Pancreas (tissue), 10 donors: ENCODE measurements around the gene LCN9. TPM values are rescaled to one million over a fixed set of nuclear protein-coding genes. Genes with fewer than 3 reads are reported as not detected.
"Not testable (repeated sequence)": the region's sequence is repeated elsewhere in the genome, so short reads cannot be mapped to it uniquely, and the experiment has no call there.

Source experiments
- ATAC-seq, 4 donors: fragments of 200-7000 bp; cut with Tn5 transposase; one replicate each; pipeline versions ENCODE4 v1.8.0 to v1.9.1; 2020; ENCODE audit warnings: mild to moderate bottlenecking in 4 of 4, moderate library complexity in 4 of 4
- DNase-seq, 6 donors: peaks; one replicate each; pipeline ENCODE4 v3.0.0-alpha.2; 2020
- FAIRE-seq: peaks from 2 replicates; lab custom pipeline; 2012; peaks lifted over from hg19 to GRCh38; lab: Jason Lieb, UNC
- H3K27ac ChIP-seq, 4 donors: fragments of 200-600 bp; sonication (generic); 1 replicate in 3 of 4; 2 replicates in 1 of 4; pipeline versions ENCODE4 v1.5.0 to v1.8.0; 2020
- H3K27me3 ChIP-seq, 4 donors: fragments of 200-600 bp; one replicate each; pipeline ENCODE4 v1.8.0; 2021
- H3K36me3 ChIP-seq, 3 donors: fragments of 200-600 bp; sonication (generic) in 1 of 3; one replicate each; pipeline versions ENCODE4 v1.5.0 to v1.8.0; 2020 to 2021
- H3K4me1 ChIP-seq, 3 donors: fragments of 200-600 bp; one replicate each; pipeline ENCODE4 v1.8.0; 2021
- H3K4me3 ChIP-seq, 4 donors: fragments of 200-600 bp; sonication (generic) in 2 of 4; one replicate each; pipeline versions ENCODE4 v1.5.0 to v1.8.0; 2020 to 2021
- H3K9me3 ChIP-seq, 4 donors: fragments of 200-600 bp; one replicate each; pipeline ENCODE4 v1.8.0; 2021
- WGBS, 2 donors: extraction: QIAGEN DNeasy Blood & Tissue Kit; methylation state at CpG; one replicate each; pipeline ENCODE4 v1.1.7; 2013; 5-methylcytosine and 5-hydroxymethylcytosine counted together
- intact Hi-C, 3 donors: fragments of 100-400 bp; cut with DNase I; formaldehyde crosslinking; loops; one replicate each; pipeline versions ENCODE4 v1.11.1 to v1.14.2; 2022
- polyA plus RNA-seq, 2 donors: library from polyadenylated mRNA; stranded (reverse); fragments of 200-250 nt; gene quantifications; one replicate each; pipeline ENCODE4 v1.2.3, GENCODE V29; 2013
- total RNA-seq, 6 donors: library from RNA; stranded (reverse); fragmentation: NEBNext Ultra II Directional in 4 of 6; extraction: Animal tissue kit (Norgen Biotek cat#: 25700) in 4 of 6; gene quantifications; one replicate each; pipeline versions ENCODE4 v1.2.1 to v1.2.4, GENCODE V29; 2021 to 2023
- TF ChIP-seq, protein P1 (sequence below), 4 donors: fragments of 200-600 bp; sonication (generic) in 3 of 4; IDR thresholded peaks; one replicate each; pipeline versions ENCODE4 v1.5.0 to v1.8.0; 2021; ENCODE audit warnings: antibody characterized with exemption in 4 of 4
- donor health status: healthy with polysubstance abuse.
- donor health status: DM: no; HTN: no; CAD: no; lungs with moderate emphysema.
- donor health status: DM: no; HTN: no; CAD: no.
- donor health status: control.
- donor health status: control.
- donor health status: Bipolar disorder and iron deficiency.
- donor health status: DM: yes; HTN: yes; CAD: no.
- donor health status: DM: no; HTN: no; CAD: no.
- donor health status: DM: no; HTN: no; CAD: no.
- donor health status: DM: yes; HTN: yes; CAD: no.

The LCN9 gene
- total and polyA plus RNA-seq, 8 donors, result not detected

DNA sequence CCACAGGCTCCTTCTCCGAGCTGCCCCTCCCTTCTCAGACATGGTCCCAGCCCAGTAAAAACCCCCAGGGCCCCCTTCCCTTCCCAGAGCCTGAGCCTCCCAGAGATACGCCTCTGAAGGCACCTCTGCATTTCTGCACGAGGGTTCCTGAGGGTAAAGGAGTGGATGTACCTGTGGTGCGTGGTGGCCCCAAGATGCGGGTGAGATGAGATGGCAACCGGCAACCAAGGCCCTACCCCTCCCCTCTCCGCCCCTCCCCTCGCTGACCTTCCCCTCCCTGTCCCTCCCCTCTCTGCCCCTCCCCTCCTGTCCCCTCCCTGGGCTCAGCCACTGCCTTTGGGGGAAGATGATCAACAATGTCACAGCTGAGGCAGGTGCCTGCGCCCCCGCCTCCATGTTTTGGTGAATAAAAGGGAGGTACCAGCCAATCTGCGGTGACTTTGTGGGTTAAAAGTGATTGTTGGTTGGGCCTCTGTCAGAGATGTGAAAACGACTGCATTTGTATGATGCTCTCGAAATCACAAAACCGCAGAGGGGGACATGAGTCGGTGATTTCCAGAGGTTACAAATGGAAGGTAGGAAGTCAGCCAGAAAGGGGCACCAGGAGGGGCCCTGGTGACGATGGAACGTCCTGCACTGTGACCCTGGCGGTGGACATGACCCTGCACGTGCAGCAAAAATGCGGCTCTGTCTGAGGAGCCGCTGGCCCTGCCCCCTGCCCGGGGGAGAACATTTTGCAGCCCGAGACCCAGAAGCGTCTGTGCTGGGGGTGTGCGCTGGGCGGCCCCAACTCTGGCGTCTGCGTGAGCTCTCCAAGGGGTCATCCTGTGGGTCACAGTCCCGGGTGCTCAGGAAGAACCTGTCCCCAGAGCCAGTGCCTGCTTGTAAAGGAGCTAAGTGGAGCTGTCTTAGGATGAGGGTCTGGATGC lies 3.7 kb downstream of the LCN9 start:
- Histone ChIP-seq H3K4me3 (no peak overlapping the region), H3K27ac (no peak overlapping the region), H3K4me1 (no peaks in the 10 kb centered on the region), H3K36me3 (no peaks in the 10 kb centered on the region), H3K27me3 (no peaks in the 10 kb centered on the region), H3K9me3 (no peaks in the 10 kb centered on the region)
- intact Hi-C loops, result no loop called here
- TF ChIP-seq, protein P1, sequence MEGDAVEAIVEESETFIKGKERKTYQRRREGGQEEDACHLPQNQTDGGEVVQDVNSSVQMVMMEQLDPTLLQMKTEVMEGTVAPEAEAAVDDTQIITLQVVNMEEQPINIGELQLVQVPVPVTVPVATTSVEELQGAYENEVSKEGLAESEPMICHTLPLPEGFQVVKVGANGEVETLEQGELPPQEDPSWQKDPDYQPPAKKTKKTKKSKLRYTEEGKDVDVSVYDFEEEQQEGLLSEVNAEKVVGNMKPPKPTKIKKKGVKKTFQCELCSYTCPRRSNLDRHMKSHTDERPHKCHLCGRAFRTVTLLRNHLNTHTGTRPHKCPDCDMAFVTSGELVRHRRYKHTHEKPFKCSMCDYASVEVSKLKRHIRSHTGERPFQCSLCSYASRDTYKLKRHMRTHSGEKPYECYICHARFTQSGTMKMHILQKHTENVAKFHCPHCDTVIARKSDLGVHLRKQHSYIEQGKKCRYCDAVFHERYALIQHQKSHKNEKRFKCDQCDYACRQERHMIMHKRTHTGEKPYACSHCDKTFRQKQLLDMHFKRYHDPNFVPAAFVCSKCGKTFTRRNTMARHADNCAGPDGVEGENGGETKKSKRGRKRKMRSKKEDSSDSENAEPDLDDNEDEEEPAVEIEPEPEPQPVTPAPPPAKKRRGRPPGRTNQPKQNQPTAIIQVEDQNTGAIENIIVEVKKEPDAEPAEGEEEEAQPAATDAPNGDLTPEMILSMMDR (IDR thresholded peaks at IDR 0.05), result no peak
- WGBS, 2 donors, result 43 to 49% methylated on average over 26 to 29 of the region's 29 CpGs
- DNase-seq (peak in 2 of 6 donors; percentile 35 to 46), ATAC-seq (no peak), FAIRE-seq (no peak)

DNA sequence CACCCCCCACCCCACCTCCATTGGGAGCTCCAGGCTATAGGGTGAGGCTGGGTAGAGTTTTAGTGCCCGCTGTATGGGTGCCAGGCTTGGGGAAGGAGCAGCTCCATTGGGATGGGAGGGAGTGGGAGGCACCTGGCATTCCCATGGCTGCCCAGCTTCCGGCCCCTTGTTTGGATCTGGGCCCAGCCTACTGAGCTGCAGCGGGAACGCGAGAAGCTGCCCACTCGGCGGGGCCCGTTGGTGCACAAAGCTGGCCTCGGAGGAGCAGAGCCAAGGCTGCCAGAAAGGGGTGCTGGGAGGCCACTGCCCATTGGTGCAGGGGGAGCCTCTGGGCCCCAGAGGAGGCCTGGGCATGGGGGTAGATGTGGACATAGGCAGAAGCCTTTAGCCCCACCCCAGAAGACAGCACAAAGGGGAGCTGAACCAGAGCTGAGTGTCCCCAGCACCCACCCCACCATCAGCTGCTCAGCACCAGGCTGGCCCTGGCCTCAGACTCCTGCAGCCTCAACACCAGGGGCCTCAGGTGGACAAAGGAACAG lies 4.4 kb downstream of the LCN9 start:
- TF ChIP-seq, protein P1 (IDR thresholded peaks at IDR 0.05), result no peak
- no peak for FAIRE-seq
- intact Hi-C loops, result no loop called here
- H3K27me3 ChIP-seq, result no peaks in the 10 kb centered on the region
- no peak overlapping the region for H3K27ac ChIP-seq
- 63 to 68% methylated on average over 9 of the region's 9 CpGs for WGBS, 2 donors
- no peak for ATAC-seq
- no peak overlapping the region for H3K4me3 ChIP-seq
- DNase-seq, result peak in 2 of 6 donors; percentile 35 to 38
- H3K36me3 ChIP-seq, result no peaks in the 10 kb centered on the region
- H3K9me3 ChIP-seq, result no peaks in the 10 kb centered on the region
- H3K4me1 ChIP-seq, result no peaks in the 10 kb centered on the region

DNA sequence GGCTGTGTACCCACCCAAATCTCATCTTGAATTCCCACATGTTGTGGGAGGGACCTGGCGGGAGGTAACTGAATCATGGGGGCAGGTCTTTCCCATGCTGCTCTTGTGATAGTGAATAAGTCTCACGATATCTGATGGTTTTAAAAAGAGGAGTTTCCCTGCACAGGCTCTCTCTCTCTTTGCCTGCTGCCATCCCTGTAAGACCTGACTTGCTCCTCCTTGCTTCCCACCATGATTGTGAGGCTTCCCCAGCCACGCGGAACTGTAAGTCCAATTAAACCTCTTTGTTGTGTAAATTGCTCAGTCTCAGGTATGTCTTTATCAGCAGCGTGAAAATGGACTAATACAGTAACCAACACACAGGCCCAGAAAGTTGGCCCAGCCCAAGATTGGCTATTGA lies 5.9 kb downstream of the LCN9 start:
- intact Hi-C loops, H3K27me3 ChIP-seq, H3K27ac ChIP-seq, H3K36me3 ChIP-seq, H3K9me3 ChIP-seq, DNase-seq, FAIRE-seq, H3K4me1 ChIP-seq, H3K4me3 ChIP-seq, ATAC-seq: not testable (repeated sequence)
- 79 to 88% methylated on average over 5 of the region's 5 CpGs for WGBS, 2 donors

DNA sequence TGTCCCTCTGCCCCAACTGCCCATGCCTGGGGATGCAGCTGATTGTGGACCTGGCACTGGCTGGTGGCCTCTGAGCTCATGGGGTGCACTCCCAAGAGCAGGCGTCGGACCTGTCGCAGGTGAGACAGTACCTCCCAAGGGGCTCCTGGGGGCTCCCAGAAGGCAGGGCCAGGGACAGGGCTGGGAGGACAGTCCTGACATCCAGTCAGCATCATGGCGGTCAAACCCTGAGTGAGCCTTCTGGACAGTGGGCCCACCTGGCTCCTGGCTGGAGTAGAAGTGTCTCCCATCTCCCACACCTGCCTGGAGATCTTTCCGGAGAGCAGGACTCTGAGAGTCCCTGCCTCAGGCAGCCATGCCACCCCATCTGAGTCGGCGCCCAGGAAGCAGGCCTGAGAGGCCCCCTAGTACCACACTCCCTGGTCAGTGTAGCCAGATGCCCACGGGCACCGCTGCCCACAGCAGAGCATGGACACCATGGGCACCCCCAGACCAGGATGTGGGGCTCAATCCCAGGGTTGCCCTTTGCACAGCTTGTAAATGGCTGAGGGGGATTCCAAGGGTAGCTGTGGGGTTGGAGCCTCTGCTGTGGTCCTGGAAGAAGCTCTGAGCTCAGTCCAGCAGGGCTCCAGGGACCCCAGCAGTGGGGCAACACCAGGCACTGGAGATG lies 6.6 kb downstream of the LCN9 start:
- DNase-seq (peak in 2 of 6 donors; percentile 34 to 40), FAIRE-seq (no peak)
- intact Hi-C loops, result no loop called here

More for the DNA sequence above, 6.6 kb downstream of the LCN9 start:
- WGBS, 2 donors, result 85 to 86% methylated on average over 9 of the region's 9 CpGs
- Histone ChIP-seq H3K9me3 (no peaks in the 10 kb centered on the region), H3K36me3 (no peaks in the 10 kb centered on the region), H3K4me1 (no peaks in the 10 kb centered on the region), H3K27me3 (no peaks in the 10 kb centered on the region), H3K4me3 (no peak overlapping the region), H3K27ac (no peak overlapping the region)
- ATAC-seq, result no peak
- TF ChIP-seq, protein P1 (IDR thresholded peaks at IDR 0.05), result no peak
